Panc1 (cell line): ENCODE measurements around the gene G6PC3. TPM values are rescaled to one million over a fixed set of nuclear protein-coding genes. Genes with fewer than 3 reads are reported as not detected.

Experiments
- ATAC-seq: fragments of 200-7000 bp; cut with Tn5 transposase; 2 replicates; pipeline ENCODE4 v1.9.1; 2020; ENCODE audit warnings: mild to moderate bottlenecking, moderate library complexity
- BruUV-seq: library from RNA; stranded (reverse); fragments of 400-500 nt; replicated peaks from 2 replicates; lab custom pipeline; 2021; lab: Mats Ljungman, UMichigan
- CTCF ChIA-PET: fragments of 300-600 bp; sonication (Branson Sonifier 250); formaldehyde crosslinking; loops from one replicate; lab custom pipeline; 2022; ENCODE audit warnings: antibody characterized with exemption; lab: Charles Lee
- POLR2A ChIA-PET: fragments of 300-600 bp; sonication (Branson Sonifier 250); formaldehyde crosslinking; loops from one replicate; lab custom pipeline; 2022; ENCODE audit warnings: antibody characterized with exemption; lab: Charles Lee
- DNase-seq: peaks from one replicate; pipeline ENCODE4 v3.0.0-alpha.2; 2010; ENCODE audit warnings: low read depth, low spot score
- H3K27ac ChIP-seq: 2 replicates; pipeline ENCODE4 v1.5.1; 2011; ENCODE audit warnings: mild to moderate bottlenecking, low read length, inconsistent platforms
- H3K27me3 ChIP-seq: fragments of 200-500 bp; sonication (Bioruptor generic); 2 replicates; pipeline ENCODE4 v1.6.0; 2014; ENCODE audit warnings: low read length, inconsistent platforms; ENCODE audit not compliant: control insufficient read depth, insufficient read depth
- H3K36me3 ChIP-seq: fragments of 200-500 bp; sonication (Bioruptor generic); 2 replicates; pipeline ENCODE4 v1.5.1; 2014; ENCODE audit warnings: inconsistent platforms, mild to moderate bottlenecking, low read length, moderate library complexity; ENCODE audit not compliant: control insufficient read depth, insufficient read depth
- H3K4me1 ChIP-seq: 2 replicates; pipeline ENCODE4 v1.5.1; 2011; ENCODE audit warnings: inconsistent platforms, mild to moderate bottlenecking, low read length, moderate library complexity; ENCODE audit not compliant: control insufficient read depth, insufficient read depth
- H3K4me3 ChIP-seq, 2 experiments: 2 replicates each; pipeline ENCODE4 v1.5.1; 2011 to 2012; ENCODE audit warnings: low read depth in 2 of 2, low read length in 2 of 2, mild to moderate bottlenecking in 2 of 2, inconsistent platforms in 1 of 2, moderate library complexity in 1 of 2
- H3K9me3 ChIP-seq: fragments of 200-500 bp; sonication (Bioruptor generic); 2 replicates; pipeline ENCODE4 v1.5.1; 2014; ENCODE audit warnings: low read depth, mild to moderate bottlenecking, inconsistent platforms, low read length, moderate library complexity; ENCODE audit not compliant: control insufficient read depth, insufficient read depth
- CTCF ChIP-seq: fragments of 450-650 bp; IDR thresholded peaks from 2 replicates; pipeline ENCODE4 v1.5.1; 2017; ENCODE audit warnings: mild to moderate bottlenecking
- POLR2AphosphoS5 ChIP-seq: IDR thresholded peaks from 2 replicates; pipeline ENCODE4 v1.6.1; 2012; ENCODE audit warnings: mild to moderate bottlenecking, low read depth, low read length, moderate library complexity
- REST ChIP-seq, 2 experiments: IDR thresholded peaks; 2 replicates each; pipeline ENCODE4 v1.6.1; 2011 to 2012; ENCODE audit warnings: low read depth in 2 of 2, control low read depth in 1 of 2, low read length in 1 of 2, mild to moderate bottlenecking in 1 of 2, moderate library complexity in 1 of 2; ENCODE audit not compliant: insufficient read depth in 1 of 2
- SIN3A ChIP-seq: IDR thresholded peaks from 2 replicates; pipeline ENCODE4 v1.6.1; 2012; ENCODE audit warnings: low read depth, mild to moderate bottlenecking, low read length, moderate library complexity, borderline replicate concordance; ENCODE audit not compliant: insufficient read depth
- TCF7L2 ChIP-seq: IDR thresholded peaks from 2 replicates; pipeline ENCODE4 v1.6.1; 2011; ENCODE audit warnings: mild to moderate bottlenecking, low read depth, low read length, inconsistent platforms
- in situ Hi-C: cut with HindIII; loops from 2 replicates; pipeline ENCODE4 v1.10.0; 2016; ENCODE audit warnings: low sequenced_read_pairs, low pct_unique_long_range_greater_than_20kb
- intact Hi-C: fragments of 100-400 bp; cut with micrococcal nuclease; formaldehyde crosslinking; loops from one replicate; pipeline ENCODE4 v1.10.0; 2022; ENCODE audit not compliant: unreplicated experiment
- total RNA-seq: library from RNA; stranded (reverse); gene quantifications from one replicate; pipeline ENCODE4 v1.2.1, GENCODE V29; 2021; ENCODE audit not compliant: unreplicated experiment

The G6PC3 gene
- total RNA-seq, 1 experiment from 2014 or later, result 42.7 TPM

- Histone ChIP-seq H3K27me3 (no peaks in the 10 kb centered on the region), H3K9me3 (no peaks in the 10 kb centered on the region), H3K36me3 (no peaks in the 10 kb centered on the region), H3K4me3 (no peak overlapping the region), H3K27ac (no peak overlapping the region), H3K4me1 (peaks cover 28% of the 10 kb centered on the region)
- ChIA-PET CTCF (no interaction called here), POLR2A (interaction anchor here (0.6 kb wide), 5 partner anchors 21 to 1220 kb away, joined by 4 to 8 read pairs (median 5); no protein-coding TSS in a partner anchor)
- TF ChIP-seq SIN3A (no peak), REST (IDR thresholded peaks at IDR 0.05; ENCODE audit: insufficient read depth in 1 of 2, low read depth in 2 of 2, low read length in 1 of 2) (no peak), CTCF (no peak), POLR2AphosphoS5 (no peak), TCF7L2 (no peak)
- ATAC-seq (peak; percentile 75), DNase-seq (no peak)
- BruUV-seq, result no TSS peak
- in situ Hi-C loops, result no loop called here
- intact Hi-C loops, result no loop called here
Observed at GRCh38 chr17:44108440-44109311, 38.1 kb downstream of the G6PC3 start.

GRCh38 chr17:44109312-44109630, 38.7 kb downstream of the G6PC3 start:
- in situ Hi-C loops, result no loop called here
- POLR2A ChIA-PET, result interaction anchor here (0.6 kb wide), 1 partner anchor 179 kb away, joined by 4 read pairs; no protein-coding TSS in a partner anchor
- no TSS peak for BruUV-seq
- H3K4me1 ChIP-seq, result peaks cover 28% of the 10 kb centered on the region
- intact Hi-C loops, result no loop called here
- H3K27ac ChIP-seq, result no peak overlapping the region
- H3K36me3 ChIP-seq, result no peaks in the 10 kb centered on the region
- CTCF ChIA-PET, result no interaction called here
- TF ChIP-seq SIN3A (no peak), REST (IDR thresholded peaks at IDR 0.05; ENCODE audit: insufficient read depth in 1 of 2, low read depth in 2 of 2, low read length in 1 of 2) (no peak), POLR2AphosphoS5 (no peak), CTCF (no peak), TCF7L2 (no peak)
- H3K9me3 ChIP-seq, result no peaks in the 10 kb centered on the region
- no peak overlapping the region for H3K4me3 ChIP-seq
- no peak for ATAC-seq
- no peaks in the 10 kb centered on the region for H3K27me3 ChIP-seq
- no peak for DNase-seq
